H54 (cell line): Measurements from ENCODE around the gene A2M.

ENCODE experiments used
- DNase-seq: peaks from one replicate; pipeline ENCODE4 v3.0.0; 2011; ENCODE audit warnings: low spot score, mixed read lengths; ENCODE audit not compliant: insufficient read length
- FAIRE-seq: peaks from 3 replicates; lab custom pipeline; 2011; peaks lifted over from hg19 to GRCh38; lab: Jason Lieb, UNC
- POLR2A ChIP-seq: IDR thresholded peaks from 2 replicates; pipeline ENCODE4 v1.6.1; 2011; ENCODE audit warnings: low read depth, mild to moderate bottlenecking, low read length

The A2M gene

GRCh38 chr12:9036227-9036626, 79.5 kb downstream of the A2M start:
- TF ChIP-seq POLR2A: no peak
- no peak for DNase-seq

GRCh38 chr12:9034095-9034494, 81.6 kb downstream of the A2M start:
- no peak for FAIRE-seq
- DNase-seq: no peak
- no peak for TF ChIP-seq POLR2A

More at GRCh38 chr12:9036227-9036626, 79.5 kb downstream of the A2M start:
- no peak for FAIRE-seq

DNA sequence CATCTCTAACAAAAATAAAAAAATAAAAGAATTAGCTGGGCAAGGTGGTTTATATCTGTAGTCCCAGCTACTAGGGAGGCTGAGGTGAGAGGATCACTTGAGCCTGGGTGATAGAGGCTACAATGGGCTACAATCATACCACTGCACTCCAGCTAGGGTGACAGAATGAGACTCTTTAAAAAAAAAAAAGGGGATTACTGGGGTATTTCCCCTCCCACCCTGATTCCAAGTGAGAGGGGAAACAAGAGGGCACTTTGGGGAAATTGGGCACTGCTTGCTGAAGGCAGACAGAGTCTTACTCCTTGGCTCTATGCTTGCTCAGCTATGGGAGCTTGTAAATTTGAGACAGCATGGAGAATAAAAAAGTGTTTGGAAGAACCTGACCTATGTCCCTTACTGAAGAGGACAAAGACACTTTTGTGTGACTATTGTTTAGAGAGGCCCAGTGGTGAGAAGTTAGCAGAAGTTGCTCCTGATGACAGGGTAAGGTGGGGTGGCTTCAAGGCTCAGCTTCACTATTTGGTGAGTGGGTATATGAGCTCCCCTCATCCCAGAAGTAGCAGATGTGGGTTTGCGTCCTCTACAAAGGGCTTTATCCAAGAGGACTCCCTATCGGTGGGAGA, 82.3 kb downstream of the A2M start:
- no peak for FAIRE-seq
- no peak for DNase-seq
- TF ChIP-seq POLR2A: no peak

- FAIRE-seq: no peak
Measured at GRCh38 chr12:9032202-9032964, 83.3 kb downstream of the A2M start.

GRCh38 chr12:9030776-9031175, 84.9 kb downstream of the A2M start:
- FAIRE-seq (no peak), DNase-seq (no peak)
- no peak for TF ChIP-seq POLR2A

More at GRCh38 chr12:9032202-9032964, 83.3 kb downstream of the A2M start:
- TF ChIP-seq POLR2A: no peak
- DNase-seq: no peak

- no peak for DNase-seq
- FAIRE-seq: no peak
- no peak for TF ChIP-seq POLR2A
Measured at GRCh38 chr12:9027161-9028059, 88.3 kb downstream of the A2M start.

DNA sequence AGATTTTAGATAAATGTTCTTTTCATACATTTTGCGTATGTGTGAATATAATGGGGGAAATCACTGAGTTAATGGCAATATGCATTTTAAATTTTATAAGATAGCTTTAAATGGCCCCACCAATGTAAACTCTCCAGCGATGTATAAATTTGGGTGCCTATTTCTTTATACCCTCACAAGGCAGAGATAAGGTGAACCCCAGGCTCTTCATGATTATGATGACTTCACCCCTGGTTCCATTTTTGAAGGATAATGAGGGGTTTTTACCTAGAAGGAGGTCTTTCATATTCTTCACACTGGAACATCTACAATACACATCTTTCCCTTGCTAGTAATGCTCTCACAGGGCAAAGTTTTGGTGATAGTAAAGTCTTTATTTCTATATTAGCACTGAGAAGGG, 91.2 kb downstream of the A2M start:
- no peak for FAIRE-seq

DNA sequence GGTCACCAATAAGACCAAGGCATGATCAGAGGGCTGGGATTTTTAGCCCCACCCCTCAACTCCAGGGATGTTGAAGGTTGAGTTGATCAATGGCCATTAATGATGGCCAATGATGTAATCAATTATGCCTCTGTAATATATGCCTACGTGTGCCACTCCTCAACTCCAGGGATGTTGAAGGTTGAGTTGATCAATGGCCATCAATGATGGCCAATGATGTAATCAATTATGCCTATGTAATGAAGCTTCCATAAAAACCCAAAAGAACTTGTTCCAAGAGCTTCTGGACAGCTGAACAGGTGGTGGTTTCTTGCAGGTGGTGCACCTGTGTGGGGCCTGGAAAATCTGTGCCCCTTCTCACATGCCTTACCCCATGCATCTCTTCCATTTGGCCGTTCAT, 93.1 kb downstream of the A2M start:
- FAIRE-seq (no peak), DNase-seq (no peak)
- TF ChIP-seq POLR2A: no peak

More for the DNA sequence above, 91.2 kb downstream of the A2M start:
- no peak for DNase-seq
- TF ChIP-seq POLR2A: no peak
